GDM1 (cell line): ENCODE results near the gene LRRC25.

Experiments
- DNase-seq: peaks from one replicate; lab custom pipeline; 2025; lab: John Stamatoyannopoulos, UW

Gene LRRC25

DNA sequence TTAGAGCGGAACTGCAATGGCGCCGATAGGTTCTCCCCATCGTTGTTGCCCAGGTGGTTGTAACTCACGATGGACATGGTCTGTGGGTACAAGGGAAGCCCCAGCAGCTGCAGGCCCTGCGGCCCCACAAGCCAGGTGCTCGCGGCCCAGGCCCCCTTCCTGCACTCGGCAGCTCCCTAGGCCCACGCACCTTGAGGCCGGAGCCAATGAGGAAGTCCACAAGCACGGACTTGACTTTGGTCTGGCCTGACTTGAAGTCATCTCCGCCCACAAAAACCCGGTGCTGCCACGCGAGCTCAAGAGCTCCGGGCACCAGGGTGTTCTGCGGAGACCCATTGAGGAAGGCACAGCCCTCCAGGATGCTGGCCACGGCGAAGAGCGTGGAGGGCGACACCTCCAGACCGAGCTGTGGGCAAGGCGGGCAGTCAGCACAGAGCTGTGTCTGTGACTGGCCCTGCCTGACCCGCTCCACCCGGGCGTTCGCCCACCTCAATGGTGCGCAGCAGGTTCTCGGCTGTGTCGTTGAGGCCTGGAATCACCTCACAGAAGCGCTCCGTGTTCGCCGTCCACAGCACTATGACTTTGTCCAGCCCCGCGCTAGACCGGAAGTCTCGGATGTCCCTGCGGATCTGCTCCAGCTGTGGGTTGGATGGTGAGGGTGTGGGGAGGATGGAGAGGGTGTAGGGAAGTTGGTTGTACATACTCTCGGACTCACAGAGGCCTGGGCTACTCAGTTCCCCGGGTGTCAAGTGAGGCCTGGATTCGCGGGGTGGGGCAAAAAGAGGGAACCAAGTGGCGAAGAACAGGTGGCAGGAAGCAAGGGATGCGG lies 38.6 kb upstream of the LRRC25 start:
- no peak for DNase-seq

DNA sequence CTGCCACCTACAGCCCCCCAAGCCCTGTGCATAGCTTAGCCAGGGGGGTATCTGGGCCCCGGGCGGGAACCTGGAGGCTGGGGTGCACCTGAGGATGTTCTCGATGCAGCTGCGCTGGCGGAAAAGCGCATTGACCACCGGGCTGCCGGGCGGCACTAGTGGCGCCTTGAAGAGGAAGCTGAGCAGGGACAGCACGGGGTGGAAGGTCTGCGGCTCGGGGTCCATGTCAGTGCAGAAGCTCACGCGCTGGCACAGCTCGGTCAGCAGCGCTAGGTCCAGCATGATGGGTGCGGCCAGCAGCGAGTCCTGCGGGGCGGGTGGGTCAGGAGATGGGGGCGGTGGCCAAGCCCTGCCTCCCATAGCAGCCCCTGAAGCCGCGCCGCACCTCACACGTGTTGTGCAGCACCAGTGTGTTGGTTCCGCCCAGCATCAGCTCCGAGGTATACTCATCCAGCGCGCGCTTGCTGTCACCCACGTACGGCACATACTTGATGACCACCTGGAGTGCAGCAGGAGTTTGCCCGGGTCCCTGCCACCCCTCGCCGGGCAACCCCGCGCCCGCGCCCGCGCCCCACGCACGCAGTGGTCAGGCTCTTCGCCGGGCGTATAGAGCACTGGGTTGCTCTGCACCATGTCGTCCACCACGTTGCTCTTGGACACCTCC lies 37.9 kb upstream of the LRRC25 start:
- no peak for DNase-seq

DNA sequence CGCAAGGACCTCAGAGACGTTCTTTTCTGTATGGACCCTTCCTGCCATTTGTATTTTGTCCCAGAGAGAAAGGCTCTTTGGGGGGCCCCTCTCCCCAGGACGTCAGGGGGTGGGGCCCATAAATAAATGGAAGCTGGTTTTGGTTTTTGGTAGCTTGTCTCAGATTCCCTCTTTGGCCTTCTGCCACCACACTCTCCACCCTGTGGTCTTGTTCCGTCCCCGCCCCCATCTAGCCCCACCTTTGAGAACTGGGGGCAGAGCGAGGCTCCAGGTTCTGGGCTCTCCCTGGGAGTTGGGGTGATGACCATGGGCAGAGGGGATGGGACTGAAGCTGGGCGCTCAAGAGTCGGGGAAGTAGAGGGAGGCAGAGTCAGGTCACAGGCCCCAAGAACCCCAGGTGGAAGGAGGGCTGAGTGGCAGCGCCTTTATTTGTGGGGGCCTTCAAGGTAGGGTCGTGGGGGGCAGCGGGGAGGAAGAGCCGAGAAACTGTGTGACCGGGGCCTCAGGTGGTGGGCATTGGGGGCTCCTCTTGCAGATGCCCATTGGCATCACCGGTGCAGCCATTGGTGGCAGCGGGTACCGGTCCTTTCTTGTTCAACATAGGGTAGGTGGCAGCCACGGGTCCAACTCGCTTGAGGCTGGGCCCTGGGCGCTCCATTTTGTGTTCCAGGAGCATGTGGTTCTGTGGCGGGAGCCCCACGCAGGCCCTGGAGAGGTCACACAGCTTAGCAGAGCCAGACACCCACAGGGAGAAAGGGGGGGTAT lies 37.2 kb upstream of the LRRC25 start:
- DNase-seq, result no peak

DNA sequence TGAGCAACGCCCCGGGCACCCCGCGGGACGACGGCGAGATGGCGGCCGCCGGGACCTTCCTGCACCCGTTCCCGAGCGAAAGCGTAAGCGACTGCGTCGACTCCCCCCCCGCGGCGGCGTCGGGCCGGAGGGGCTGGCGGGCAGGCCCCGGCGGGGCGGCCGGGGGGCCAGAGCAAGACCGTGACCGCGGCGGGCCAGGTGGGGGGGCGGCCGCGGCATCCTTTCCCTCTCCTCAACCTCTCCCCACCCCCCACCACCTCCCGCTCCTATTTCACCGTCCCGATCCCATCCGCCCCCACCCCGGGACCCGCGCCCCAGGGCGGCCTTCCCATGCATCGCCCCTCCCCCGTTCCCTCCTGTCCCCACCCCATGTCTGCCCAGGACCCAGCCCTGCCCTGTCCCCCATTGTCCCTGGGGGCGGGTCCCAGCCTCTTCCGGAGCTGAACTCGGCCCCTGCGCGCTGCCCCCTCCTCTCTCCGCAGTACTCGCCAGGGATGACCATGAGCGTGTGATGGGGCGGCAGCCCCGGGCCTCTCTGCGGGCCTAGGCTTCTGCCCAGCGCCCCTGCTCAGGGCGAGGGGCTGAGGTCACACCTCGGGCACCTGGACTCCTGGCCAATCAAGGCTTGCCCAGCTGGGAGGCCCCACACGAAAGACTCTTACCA lies 36.4 kb upstream of the LRRC25 start:
- DNase-seq, result no peak

DNA sequence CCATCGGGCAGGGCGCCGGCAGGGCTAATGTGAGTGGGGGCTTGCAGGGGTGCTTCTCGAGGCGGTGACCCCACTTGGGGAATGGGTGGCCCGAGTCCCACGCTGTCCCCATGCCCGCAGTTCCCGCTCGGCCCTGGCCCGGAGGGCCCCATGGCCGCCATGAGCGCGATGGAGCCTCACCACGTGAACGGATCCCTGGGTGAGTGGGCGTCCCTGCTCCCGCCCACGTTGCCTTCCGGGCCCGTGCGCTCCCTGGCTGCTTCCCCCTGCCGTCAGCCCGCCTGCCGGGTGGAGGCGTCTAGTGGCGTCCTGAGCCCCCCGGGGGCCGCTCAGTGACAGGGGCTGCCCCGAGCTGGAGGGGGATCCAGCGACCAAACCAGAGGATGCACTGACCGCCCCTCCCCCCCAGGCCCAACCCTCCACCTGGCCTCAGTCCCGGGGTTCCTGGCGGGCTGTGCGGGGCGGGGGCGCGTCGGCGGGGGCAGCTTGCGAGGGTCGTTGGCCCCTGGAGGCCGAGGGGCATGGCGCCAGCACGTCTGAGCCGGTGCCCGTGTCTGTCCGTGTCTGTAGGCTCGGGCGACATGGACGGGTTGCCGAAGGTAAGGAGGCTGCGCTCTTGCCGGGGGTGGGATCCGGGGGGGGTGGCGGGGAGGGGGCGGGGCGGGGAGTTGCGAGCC lies 35.7 kb upstream of the LRRC25 start:
- no peak for DNase-seq

DNA sequence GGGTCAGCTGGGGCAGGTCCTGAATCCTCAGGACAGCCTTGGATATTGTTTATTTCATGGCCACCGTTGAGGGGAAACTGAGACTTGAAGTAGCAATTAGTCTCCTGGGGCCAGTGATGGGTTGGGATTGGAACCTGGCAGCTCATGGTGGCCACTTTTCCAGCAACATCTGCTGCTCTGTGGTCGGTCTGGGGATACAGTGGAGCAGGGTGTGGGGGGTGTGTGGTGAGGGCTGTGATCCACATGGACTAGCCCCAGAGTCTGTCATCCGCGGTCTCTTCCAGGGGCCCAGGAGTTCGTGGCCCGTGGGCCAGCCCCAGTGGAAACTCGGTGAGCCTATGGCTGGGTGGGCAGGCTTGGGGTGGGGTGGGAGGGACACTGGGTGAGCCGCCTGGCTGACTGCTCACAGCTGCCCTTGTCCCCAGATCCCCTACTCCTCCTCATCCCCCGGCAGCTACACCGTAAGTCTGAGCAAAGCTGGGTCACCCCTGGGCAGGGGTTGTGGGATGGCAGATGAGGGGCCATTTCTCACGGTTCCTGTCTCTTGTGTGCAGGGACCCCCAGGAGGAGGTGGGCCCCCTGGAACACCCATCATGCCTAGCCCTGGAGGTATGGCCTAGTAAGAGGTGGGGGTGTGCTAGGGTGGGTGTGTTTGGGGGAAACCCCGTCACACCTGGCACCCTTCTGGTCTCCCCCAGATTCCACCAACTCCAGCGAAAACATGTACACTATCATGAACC lies 35.0 kb upstream of the LRRC25 start:
- DNase-seq, result no peak

DNA sequence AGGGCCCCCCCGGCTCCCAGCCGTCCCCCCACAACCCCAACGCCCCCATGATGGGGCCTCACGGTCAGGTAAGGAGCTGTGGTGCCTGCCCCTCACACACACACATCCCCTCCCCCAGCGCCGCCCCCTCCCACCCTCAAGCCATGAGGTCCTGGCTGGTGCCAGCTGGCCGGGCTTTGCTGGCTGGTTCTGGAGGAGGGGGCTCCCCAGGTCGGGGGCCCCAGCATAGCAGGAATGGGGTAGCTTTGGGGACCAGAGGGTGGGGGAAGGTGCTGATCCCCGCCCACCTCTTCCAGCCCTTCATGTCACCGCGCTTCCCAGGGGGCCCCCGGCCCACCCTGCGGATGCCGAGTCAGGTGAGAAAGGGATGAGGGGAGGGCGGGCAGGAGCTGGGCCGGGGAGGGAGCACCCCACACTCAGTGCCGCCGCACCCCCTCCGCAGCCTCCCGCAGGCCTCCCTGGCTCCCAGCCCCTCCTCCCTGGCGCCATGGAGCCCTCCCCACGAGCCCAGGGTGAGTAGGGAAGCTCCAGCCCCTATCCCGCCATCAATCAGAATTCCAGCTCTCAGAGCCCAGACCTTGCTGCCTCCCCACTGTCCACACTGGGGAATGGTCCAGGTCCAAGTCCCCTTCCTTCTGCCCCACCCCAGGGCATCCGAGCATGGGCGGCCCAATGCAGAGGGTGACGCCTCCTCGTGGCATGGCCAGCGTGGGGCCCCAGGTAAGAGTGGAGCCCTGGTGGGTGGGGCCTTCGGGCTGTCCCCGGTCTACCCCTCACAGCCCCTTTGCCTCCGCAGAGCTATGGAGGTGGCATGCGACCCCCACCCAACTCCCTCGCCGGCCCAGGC lies 34.2 kb upstream of the LRRC25 start:
- DNase-seq, result no peak

DNA sequence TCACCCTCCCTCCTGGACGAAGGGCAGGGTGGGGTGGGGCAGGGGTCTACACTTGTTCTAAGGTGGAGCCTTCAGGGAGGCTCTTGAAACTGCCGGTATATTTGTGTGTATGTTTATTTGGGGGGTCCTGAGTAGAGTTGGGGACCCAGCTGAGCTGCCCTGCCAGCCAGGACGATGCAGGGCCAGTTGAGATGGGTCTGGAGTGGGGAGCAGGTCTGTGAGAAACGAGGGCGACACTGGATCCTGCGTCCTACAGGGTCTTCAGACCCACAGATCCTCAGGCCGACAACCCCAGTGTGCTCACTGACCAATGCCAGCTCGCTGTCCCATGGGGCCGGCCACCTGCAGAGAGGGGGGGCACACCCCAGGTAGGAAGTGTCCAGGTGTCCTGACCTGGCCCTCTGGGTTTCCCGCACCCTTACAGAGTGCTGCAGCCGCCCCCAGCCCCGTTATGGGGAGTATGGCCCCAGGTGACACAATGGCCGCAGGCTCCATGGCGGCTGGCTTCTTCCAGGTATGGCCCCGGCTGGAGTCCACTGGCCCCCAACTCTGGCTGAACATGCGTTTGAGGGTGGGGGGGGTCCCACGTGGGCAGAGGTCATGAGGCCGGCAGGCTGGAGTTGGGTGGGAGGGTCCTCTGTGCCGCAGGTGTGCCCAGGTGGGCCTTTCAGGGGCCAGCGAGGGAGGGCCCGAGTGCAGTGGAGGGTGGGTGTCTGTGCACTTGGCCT lies 33.2 kb upstream of the LRRC25 start:
- DNase-seq, result no peak

DNA sequence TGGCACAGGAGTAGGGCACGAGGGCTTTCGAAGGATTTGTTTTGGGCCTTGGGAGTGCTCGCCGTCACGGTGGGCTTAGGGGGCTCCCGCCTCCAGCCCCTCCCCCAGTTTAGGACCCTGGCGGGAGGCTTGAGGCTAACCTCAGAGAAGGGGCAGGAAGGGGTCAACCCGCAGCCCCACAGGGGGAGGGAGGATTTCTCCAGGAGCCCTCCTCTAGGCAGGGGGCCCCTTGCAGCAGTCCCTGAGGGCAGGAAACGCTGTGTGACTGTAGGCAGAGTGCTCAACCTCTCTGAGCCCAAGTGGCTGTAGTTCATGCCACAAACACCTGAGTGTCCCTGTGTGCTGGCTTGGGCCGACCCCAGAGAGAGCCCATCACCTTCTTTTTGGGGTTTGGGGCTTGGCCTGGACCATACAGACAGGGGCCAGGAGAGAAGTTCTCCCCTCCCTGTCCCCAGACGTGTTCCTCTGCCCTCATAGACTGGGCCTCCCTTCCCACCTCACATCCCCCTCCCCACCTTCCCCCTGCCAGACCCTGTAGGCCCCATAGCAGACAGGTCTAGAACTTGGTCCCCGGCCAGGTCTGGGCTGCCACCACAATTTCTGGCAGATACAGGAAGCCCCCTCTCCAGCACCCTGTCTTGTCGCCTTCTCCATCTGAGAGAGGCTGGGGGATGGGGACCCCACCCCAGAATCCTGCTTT lies 32.4 kb upstream of the LRRC25 start:
- DNase-seq, result no peak

DNA sequence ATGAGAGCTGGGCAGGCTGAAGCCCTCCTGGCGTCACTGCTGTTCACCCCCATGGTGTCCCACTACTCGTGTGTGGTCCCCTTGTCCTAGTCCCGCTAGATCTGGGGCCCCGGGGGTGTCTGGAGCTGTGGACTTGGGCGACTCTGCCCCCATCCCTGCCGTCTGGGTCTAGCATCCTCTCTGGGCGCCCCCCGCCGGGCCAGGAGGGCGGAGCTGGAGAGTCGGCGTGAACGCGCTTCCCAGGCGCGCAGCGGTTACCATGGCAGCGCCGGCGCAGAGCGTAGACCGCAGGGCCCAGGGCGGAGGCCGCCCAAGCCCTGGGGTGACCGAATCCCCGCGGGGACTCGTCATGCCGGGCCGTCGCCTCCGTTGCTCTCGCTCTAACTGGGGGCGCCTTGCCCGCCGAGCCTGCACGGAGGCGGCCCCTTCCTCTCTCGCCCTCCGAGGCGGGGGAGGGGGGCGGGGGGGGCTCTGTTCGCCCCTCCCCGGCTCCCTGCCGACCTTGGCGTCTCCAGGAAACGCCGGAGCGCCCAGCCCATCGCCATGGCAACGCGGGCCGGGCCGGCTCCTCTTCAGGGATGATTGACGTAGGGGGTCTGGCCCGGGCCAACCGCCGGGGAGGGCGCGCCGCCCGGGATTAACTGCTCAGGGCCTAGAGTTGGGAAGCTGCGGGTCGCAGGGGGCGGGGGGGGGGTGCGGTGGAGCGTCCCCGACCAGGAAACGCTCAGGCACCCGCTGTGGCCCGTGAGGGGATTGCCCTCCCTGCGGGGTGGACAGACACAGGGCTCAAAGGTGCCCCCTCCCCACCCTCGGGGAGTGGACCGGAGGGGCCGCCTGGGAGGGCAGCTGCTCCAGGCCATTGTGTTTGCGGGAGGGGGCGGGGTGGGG lies 31.6 kb upstream of the LRRC25 start:
- DNase-seq, result no peak

DNA sequence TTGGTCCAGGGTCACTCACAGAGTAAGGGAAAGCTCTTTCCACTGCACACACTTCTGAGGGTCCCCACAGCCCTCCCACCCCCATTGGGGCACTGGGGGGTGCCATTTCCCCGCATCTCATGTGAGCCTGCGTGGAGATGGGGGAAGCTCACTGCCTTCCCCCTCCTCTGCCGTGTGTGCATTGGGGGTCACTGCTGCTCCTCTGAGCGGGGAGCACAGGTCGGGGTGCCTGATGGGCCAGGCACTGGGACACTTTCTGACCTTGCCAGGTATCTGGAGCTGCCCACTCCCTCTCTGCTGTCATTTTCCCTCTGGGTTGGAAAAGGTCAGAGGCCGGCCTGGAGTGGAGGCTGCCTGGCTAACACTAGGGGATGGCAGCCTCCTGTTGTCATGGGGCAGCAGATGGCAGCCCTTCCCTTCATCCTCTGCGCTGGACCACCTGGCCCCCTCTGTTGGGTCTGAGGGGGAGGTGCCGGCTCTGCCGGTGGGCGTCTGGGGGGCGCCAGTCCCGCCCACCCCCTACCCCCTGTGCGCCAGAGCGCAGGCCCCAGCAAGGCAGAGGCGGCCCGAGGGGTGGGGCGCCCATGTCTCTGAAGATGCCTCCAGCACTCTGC lies 30.9 kb upstream of the LRRC25 start:
- DNase-seq, result no peak

DNA sequence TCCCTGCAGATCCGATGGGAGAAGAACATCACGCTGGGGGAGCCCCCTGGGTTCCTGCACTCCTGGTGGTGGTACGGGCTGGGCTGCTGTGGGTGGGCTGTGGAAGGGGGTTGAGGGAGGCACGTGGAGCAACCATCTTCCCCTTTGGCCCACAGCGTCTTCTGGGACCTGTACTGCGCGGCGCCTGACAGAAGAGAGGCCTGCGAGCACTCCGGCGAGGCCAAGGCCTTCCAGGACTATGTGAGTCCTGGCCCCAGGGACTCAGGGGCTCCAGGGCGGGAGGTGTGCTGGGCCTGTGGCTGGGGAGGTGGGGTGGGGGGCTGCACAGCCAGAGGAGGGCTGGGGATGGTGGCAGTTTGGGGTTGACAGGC lies 30.3 kb upstream of the LRRC25 start:
- no peak for DNase-seq

DNA sequence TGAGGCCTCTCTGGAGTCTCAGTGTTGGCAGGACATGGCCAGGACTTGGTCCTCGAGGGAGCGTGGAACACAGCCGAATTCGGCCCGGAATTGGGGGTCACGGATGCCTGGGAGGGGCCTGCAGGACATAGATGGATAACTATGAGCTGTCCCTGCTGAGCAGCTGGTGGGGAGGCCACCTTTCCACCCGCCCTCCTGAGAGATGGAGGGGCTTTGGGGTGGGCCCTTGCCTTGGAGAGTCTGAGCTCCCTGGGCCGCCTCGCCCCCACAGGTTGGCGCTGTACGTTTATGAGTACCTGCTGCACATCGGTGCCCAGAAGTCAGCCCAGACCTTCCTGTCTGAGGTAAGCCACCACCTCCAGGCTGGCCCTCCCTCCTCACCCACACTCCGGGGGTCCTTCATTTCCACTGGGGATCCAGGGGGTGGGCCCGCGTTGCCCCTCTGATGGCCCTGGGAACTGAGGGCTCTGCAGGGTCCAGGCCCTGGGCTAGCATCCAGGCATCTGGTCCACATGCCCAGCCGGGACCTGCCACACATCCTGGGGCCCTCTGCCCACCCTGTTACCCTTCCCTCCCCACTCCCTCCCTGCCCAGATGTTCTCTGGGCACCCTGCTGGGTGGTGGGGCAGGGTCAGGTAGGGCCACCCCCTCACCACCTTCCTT lies 29.8 kb upstream of the LRRC25 start:
- DNase-seq, result no peak

DNA sequence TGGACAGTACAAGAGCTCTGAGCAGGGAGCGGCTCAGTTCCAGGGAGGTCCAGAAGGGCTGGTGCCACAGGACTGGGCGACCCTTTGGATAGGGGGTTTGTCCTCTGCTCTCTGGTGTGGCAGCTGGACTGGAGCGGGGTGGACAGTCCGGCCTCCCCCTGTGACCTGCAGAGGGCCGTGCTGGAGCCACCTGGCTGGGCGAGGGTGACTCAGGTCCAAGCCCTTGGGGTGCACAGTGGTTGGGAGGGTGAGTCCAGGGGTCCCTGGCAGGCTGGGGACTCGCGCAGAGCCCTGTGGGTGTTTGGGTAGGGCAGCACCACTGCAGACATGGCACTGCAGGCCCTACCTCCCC lies 29.0 kb upstream of the LRRC25 start:
- no peak for DNase-seq

DNA sequence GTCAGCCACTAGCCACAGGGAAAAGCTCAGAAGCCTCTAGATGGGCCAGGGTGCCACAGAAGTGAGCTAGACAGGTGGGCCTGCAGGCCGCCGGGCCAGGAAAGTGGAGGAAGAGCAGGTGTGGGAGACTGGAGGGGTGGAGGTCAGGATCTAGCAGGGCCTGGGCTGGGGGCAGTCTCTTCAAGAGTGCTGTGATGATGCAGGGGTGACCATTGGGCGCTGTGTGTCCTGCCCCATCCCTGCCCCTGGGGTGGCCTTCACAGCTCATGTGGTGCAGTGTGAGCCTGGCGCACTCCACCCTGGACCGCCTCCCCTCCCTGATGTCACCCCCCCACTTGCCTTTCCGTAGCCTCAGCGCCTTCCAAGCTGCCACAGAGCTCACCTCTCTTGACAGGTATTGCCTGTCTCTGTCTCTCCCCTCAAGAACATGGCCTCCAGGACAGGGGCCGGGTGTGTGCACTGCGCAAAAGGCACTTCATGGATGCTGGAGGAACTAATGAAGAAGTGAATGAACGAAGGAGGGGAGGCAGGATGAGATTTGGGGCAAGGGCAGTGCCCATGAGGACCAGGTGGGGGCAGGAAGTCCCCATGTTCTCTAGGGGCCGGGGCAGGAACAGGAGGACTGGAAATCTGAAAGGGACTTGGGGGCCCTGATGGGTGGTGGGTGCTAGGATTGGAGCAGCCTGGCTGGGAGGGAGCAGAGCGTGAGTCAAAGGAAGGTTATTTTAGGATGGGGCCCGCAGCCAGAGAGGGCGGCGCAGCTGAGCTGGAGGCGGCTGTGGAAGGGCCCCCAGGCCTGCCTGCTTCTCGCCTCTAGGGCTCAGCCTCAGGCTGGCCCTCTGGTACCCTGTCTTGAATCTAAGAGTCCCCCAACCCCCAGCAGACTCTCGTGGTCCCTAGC lies 28.3 kb upstream of the LRRC25 start:
- no peak for DNase-seq
